Stimulated activated CD8-positive, alpha-beta memory T cell treated with anti-CD3 and anti-CD28 coated beads, Interleukin-4, amount 100 ng/mL, for 48 hours (primary cell): ENCODE results near the gene TFAP2B.

Experiments used
- DNase-seq: peaks from one replicate; pipeline ENCODE4 v3.0.0-alpha.2; 2020

TFAP2B gene

DNA sequence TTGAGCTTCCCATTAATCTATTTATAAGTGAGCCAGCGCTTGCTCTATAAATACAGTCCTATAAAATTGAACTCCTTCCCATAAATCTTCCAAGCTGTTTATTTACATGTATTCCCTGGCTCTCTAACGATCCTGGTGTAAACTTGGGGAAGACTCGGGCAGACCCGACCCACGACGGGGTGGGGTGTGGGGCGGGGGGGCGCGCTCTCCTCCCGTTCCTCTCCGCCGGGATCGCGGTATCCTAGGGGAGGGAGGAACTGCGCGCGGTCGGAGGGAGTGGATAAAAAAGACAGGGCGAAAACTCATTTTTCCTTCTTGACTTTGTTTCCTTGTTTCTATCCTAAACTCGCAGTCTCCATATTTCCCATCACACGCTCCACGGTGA, 31.1 kb downstream of the TFAP2B start:
- no peak for DNase-seq

DNA sequence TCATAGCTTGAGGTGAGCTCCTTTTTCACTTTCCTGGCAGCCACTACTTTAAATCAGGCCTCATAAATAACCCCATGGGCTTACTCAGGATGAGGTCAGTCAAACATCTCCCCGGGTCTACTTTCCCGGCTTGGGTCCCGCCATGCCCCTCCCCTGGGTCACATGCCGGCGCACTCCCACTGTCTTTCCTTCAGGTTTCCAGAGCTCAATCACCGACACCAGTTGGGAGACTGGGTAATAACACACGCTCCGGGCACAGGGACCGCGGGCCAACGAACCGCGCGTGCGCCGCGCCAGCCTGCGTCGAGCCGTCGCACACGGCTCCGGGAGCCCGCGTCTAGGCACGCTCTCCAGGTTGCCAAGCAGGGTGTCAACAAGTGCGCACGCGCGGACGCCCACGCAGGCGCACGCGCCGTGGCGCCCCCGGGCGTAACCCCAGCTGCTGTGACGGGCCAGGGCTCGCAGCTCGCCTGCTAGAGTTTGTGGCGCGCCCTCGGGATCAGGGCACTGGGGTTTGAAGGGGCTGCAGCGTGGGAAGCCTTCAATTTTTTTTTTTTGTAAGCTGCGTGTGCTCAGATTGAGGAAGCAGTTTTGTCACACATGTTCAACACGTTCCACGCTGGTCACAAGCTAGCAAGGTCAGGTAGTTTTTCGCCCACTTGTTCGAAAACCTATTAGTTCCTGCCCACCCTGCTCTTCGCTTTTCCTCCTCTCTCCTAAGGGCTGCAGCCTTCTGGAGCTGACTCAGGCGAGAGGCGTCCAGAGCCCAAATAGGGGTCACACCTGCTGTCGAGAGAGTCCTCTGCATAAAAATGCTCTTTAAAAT, 31.8 kb downstream of the TFAP2B start:
- DNase-seq = no peak

DNA sequence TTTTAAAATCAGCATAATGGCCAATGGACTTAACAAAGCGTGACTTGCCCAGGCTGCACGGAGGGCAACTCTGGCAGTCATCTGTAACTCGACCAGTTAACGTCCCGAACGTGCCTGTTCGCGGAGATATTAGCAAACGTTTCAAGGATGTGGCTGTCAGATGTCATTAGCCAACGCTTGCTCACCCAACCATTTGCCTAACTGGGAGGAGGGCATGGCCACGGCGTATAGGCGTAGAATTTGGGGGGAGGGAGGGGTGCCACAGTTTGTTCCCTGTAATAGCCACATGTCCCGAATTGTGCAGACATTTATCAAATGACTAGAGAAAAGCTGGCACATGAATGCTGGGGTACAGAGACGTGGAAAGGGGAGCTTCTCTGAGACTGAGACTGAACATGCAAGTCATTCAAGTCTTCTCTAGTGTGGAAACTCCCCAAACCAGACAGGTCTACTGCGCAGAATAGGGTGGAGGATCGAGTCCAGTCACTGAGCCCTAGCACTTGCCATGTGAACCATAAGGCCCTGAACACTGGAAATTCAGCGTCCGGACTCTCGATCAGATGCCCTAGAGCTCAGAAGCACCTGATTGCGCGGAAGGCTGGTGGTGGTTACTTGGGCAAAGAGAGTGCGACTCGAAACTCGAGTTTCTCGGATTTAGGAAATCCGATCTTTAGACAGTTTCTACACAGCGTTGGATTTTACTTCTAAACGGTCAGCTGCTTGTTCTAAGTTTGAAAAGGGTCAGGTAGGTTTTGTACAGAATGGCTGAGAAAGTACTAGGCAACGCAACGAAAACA, 32.6 kb downstream of the TFAP2B start:
- no peak for DNase-seq

DNA sequence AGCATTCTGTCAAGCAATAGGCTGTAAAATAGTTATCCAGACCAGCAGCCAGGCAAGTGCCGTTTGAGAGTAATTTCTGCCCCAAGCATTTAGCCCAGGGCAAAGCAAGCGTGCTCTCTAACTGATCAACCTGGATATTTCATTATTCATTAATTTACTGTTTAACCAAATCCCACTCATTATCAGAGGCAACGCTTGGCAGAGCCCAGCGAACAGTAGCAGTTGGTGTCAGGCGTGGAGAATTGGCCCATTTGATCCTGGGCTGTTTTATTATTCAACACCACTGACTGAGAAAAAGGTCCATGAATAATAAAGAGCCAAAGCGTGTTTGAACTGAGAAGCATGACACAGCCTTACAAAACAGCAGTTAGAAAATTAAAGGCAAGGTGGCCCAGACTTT, 35.3 kb downstream of the TFAP2B start:
- no peak for DNase-seq

DNA sequence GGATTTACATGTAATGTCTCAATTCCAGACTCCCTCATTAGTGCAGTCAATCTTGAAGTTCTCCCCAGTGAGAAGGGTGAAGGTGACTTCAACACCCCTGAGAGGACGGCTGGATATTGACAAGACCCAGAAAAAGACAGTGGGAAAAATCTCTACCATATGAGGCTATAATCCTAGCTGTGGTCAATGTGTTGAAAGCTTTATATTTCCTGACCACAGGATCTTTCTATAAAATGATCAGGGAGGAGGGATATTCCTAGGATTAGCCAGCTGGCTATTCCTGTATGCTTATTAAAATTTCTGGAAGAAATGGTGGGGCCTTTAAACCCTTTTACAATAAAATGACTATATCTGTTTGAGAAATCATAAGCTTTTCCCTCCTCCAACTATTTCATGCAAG, 43.0 kb downstream of the TFAP2B start:
- no peak for DNase-seq

DNA sequence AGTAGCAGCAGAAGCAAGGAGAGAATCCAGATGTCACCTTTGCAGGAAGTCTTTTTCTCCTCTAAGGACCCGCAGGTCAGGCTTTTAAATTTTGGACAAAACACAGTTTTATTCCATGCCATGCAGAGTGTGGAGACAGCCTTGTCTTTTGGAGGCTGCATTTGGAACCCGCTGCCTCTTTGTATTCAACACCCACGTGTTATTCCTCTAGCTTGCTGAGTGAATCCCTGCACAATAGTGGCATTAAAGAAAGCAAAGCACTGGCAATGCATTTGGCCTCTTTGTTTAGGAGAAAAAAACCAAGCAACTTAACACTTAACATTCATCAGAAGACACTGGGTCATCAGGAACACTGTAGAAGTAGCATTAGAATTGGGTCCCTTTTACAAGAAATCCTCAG, 43.5 kb downstream of the TFAP2B start:
- no peak for DNase-seq

DNA sequence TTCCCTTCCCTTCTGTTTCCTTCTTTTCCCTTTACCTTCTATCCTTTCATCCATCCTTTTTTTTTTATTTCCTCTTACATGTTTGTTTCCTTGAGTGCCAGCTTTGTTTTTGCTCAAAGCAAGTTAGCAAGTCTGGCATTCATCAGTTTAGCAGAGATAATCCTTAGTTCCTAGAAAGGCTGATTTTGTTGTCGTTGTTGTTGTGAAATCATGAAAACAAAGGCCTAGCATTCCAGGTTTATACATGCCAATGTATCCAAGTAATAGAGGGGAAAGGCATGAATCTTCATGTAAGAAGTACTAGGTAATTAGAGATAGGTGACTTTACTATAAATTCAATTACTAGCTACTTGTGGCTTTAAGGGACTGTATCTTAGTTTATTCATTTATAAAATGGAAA, 45.9 kb downstream of the TFAP2B start:
- DNase-seq = no peak

DNA sequence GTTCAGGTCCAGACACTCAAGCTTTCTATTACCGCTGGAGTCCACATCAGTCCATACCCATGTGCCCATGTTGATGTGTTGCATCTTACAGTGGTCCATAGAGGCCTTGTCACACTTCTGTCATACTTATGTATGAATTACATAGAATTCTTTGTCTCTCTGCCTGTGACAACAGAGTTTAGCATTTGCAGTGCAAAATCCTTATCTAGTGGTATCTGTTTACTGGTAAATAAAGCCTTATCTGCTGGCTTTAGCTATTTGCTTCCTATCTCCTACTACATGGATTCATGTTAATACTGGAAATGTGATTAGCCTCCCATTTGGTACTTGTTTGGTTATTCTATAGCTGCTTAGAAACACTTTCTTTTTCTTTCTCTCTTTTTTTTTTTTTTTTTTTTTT, 49.8 kb downstream of the TFAP2B start:
- no peak for DNase-seq

DNA sequence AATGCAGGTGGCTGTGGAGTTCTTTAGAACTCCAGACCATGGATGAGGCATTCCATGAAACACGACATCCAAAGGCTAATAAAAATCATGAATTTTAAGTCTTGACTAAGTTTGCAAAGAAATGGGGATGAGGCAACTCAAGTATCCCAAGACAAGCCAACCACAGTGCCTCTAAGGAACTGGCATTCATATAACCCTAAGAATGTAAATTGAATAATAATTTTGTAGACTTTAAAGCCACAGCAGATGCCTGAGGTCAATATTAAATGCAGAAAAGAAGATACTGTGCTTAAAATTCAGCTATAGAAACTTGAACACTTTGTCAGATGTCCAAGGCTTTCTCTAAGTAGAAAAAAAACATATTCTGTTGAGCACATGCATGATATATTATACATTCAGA, 54.5 kb downstream of the TFAP2B start:
- DNase-seq = no peak

DNA sequence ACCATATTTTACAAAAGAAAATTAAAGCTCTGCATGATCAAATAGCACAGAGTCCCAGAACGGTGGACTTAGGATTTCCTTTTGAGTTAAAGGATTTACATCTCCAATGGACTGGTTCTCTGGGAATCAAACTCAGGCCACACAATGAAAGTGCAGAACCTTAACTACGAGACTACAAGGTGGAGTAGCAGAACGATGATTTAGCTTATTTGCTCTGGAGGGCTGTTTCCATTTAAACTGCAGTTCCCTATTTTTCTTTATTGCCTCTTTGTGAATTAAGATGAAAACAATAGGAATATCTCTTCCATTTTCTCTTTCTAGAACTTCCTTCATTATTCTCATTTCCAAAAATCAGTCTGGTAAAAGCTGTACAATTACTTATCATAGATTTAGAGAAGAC, 65.7 kb downstream of the TFAP2B start:
- no peak for DNase-seq

DNA sequence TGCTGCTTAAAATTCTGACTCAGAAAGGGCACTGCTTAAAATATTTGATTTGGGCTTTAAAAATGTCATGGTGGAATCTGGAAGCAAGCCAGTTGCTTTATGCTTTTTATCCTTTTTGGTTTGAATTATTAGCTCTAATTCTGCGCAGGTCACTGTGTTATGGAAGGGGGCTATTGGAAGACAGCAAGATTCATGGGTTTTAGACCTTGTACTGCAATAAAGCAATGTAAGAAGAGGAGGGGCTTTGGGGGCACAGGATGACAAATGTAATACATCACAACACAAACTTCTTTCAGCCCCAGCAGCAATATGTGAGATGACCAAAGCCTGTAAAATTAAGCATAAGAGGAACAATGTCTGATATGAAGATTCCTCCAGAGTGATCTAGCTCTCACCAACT, 68.4 kb downstream of the TFAP2B start:
- no peak for DNase-seq

DNA sequence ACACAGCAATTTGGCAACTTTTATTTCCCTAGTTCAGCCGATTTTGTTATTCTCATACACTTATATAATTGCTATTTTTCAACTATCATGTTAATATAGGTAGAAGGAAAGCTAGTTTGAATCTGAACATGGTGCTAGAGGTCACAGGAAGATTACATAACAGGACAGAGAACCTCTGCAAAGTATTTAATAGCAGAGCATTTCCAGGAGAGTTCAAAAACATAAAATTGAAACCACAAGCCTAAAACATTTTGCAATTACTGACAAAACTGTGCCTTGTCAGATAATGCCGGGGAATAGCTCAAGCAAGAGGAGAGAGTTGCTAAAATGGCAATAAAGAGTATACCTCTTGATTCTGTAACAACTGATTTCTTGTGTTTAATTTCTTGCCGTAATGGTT, 70.8 kb downstream of the TFAP2B start:
- no peak for DNase-seq

DNA sequence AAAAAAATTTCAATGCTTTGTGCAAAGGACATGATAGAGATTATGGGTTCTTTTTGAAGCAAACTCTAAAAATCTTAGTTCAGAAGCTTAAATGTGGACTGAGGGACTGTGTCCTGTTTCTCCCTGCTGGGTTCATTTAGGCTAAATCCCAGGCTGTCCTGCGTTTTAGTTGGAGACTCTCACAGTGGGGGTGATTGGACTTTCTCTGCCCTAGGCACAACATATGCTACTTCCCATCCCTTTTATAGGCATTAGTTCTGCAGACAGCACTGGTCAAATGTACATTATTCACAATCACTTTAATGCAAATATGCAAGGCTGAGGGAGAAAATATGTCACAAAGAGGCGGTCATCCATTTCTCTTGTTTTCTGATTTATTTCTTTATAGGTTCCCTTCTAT, 71.3 kb downstream of the TFAP2B start:
- no peak for DNase-seq

DNA sequence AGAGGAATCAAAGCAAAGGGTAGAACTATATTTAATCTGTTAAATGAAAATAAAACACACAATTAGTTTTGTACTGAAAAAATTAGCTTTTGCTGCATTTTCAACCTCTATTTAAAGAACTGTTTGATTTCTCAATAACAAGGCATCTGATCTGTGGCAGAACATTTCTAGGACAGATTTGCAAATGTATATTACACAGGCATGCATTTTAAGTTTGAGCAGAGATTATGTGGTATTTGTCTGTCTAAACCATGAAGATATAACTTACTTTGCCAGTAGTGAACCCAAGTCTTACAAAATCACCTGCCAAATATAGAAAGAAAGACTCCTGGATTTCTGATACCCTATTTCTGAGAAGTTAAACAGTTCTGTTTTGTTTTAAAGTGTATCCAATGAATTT, 71.9 kb downstream of the TFAP2B start:
- DNase-seq = no peak

DNA sequence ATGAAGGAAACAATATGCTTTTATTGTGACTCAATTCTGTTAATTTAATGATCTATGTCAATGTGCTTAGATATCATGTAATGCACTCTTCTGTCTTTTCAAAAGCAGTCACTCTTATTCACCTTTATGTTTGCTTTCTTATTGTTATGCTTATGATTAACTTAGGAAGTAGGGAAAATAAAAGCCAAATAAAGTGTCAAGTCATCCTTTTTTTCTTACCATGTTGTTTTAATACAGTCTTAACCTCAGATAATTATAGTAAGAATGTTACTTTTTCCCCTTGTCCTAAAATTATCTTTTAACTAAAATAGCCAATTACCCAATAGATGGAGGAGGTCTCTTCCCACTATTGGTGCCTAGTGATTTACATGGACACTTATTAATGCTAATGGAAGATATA, 72.6 kb downstream of the TFAP2B start:
- no peak for DNase-seq
